H1 (cell line): Measurements from ENCODE around the gene GLRA2. TPM values are rescaled to one million over a fixed set of nuclear protein-coding genes. Genes with fewer than 3 reads are reported as not detected.

Experiments
- CTCF ChIA-PET: fragments of 300-600 bp; sonication (Branson Sonifier 250); formaldehyde crosslinking; loops from one replicate; lab custom pipeline; 2021; ENCODE audit not compliant: partially characterized antibody; lab: Charles Lee
- POLR2A ChIA-PET: fragments of 300-600 bp; sonication (Branson Sonifier 250); formaldehyde crosslinking; loops from one replicate; lab custom pipeline; 2021; ENCODE audit warnings: inconsistent platforms; ENCODE audit not compliant: partially characterized antibody; lab: Charles Lee
- DNase-seq, 2 experiments: peaks; one replicate each; pipeline versions ENCODE4 v3.0.0 to v3.0.0-alpha.2; 2010 to 2022; ENCODE audit warnings: low spot score in 2 of 2, low read depth in 1 of 2, mixed read lengths in 1 of 2
- FAIRE-seq: peaks from 2 replicates; lab custom pipeline; 2011; peaks lifted over from hg19 to GRCh38; lab: Jason Lieb, UNC
- H2AFZ ChIP-seq: 2 replicates; pipeline ENCODE4 v1.8.1; 2012; ENCODE audit warnings: low read length, inconsistent platforms
- H2AK5ac ChIP-seq: 2 replicates; pipeline ENCODE4 v1.6.1; 2013; ENCODE audit warnings: low read depth, low read length
- H2BK120ac ChIP-seq: replicated peaks from 2 replicates; pipeline ENCODE3; 2013; ENCODE audit warnings: low read depth, low read length, inconsistent platforms
- H2BK12ac ChIP-seq: 2 replicates; pipeline ENCODE4 v1.6.1; 2013; ENCODE audit warnings: low read depth, low read length
- H2BK15ac ChIP-seq: 2 replicates; pipeline ENCODE4 v1.6.1; 2013; ENCODE audit warnings: low read length
- H2BK20ac ChIP-seq: 2 replicates; pipeline ENCODE4 v1.6.1; 2013; ENCODE audit warnings: low read length
- H2BK5ac ChIP-seq: 2 replicates; pipeline ENCODE4 v1.6.1; 2013; ENCODE audit warnings: low read depth, low read length
- H3K14ac ChIP-seq: 2 replicates; pipeline ENCODE4 v1.6.1; 2013; ENCODE audit warnings: inconsistent platforms; ENCODE audit not compliant: insufficient read length
- H3K18ac ChIP-seq: 2 replicates; pipeline ENCODE4 v1.6.1; 2013; ENCODE audit warnings: low read length; ENCODE audit errors: extremely low read depth
- H3K23ac ChIP-seq: 2 replicates; pipeline ENCODE4 v1.6.1; 2013; ENCODE audit warnings: inconsistent platforms; ENCODE audit not compliant: insufficient read length
- H3K23me2 ChIP-seq: 2 replicates; pipeline ENCODE4 v1.6.1; 2013; ENCODE audit warnings: low read depth, low read length
- H3K27ac ChIP-seq: 2 replicates; pipeline ENCODE4 v1.6.1; 2011; ENCODE audit warnings: low read depth, low read length, inconsistent platforms
- H3K27me3 ChIP-seq, 4 experiments: replicated peaks in 1 of 4; 1 replicate in 1 of 4; 2 replicates in 3 of 4; pipeline versions ENCODE4 v1.6.1 to v1.8.1; 2011 to 2013; ENCODE audit warnings: low read length in 3 of 4, mild to moderate bottlenecking in 3 of 4, inconsistent platforms in 2 of 4, mixed read lengths in 2 of 4, moderate library complexity in 1 of 4; ENCODE audit not compliant: control insufficient read depth in 3 of 4, insufficient read depth in 3 of 4; ENCODE audit errors: extremely low read depth in 1 of 4
- H3K36me3 ChIP-seq, 4 experiments: 2 replicates each; pipeline versions ENCODE4 v1.6.1 to v1.8.1; 2011 to 2013; ENCODE audit warnings: mild to moderate bottlenecking in 4 of 4, low read length in 3 of 4, moderate library complexity in 2 of 4, control low read depth in 1 of 4, inconsistent platforms in 1 of 4; ENCODE audit not compliant: insufficient read depth in 4 of 4, control insufficient read depth in 2 of 4
- H3K4ac ChIP-seq: replicated peaks from 2 replicates; pipeline ENCODE3; 2013; ENCODE audit warnings: low read length, low read depth, mixed read lengths, inconsistent platforms; ENCODE audit not compliant: insufficient read length
- H3K4me1 ChIP-seq, 4 experiments: replicated peaks in 1 of 4; 1 replicate in 1 of 4; 2 replicates in 3 of 4; pipeline versions ENCODE4 v1.6.1 to v1.8.1; 2011 to 2013; ENCODE audit warnings: low read length in 3 of 4, inconsistent platforms in 2 of 4, mixed read lengths in 1 of 4; ENCODE audit not compliant: insufficient read depth in 4 of 4, control insufficient read depth in 3 of 4
- H3K4me2 ChIP-seq, 2 experiments: 2 replicates each; pipeline versions ENCODE4 v1.6.1 to v1.8.1; 2011 to 2013; ENCODE audit warnings: low read depth in 2 of 2, low read length in 2 of 2, control low read depth in 1 of 2, inconsistent platforms in 1 of 2, mild to moderate bottlenecking in 1 of 2; ENCODE audit not compliant: insufficient read depth in 1 of 2
- H3K4me3 ChIP-seq, 4 experiments: fragments of 200-600, 300-600 bp in 1 of 4; sonication (generic), shearing (Covaris generic), sonication (Bioruptor Twin) in 1 of 4; 2 replicates each; pipeline versions ENCODE4 v1.5.1 to v1.8.1; 2011 to 2016; ENCODE audit warnings: low read length in 4 of 4, low read depth in 3 of 4, control low read depth in 2 of 4, inconsistent platforms in 2 of 4, mild to moderate bottlenecking in 2 of 4, mixed read lengths in 1 of 4, moderate library complexity in 1 of 4; ENCODE audit not compliant: insufficient read depth in 2 of 4; ENCODE audit errors: extremely low read depth in 1 of 4
- H3K56ac ChIP-seq: replicated peaks from 2 replicates; pipeline ENCODE3; 2013; ENCODE audit warnings: low read depth, mild to moderate bottlenecking, mixed read lengths, low read length, inconsistent platforms; ENCODE audit not compliant: insufficient read length
- H3K79me1 ChIP-seq: 2 replicates; pipeline ENCODE4 v1.6.1; 2013; ENCODE audit warnings: low read depth, low read length, control low read depth
- H3K79me2 ChIP-seq, 2 experiments: 2 replicates each; pipeline versions ENCODE4 v1.6.1 to v1.8.1; 2012 to 2013; ENCODE audit warnings: low read length in 2 of 2, mild to moderate bottlenecking in 2 of 2, inconsistent platforms in 1 of 2; ENCODE audit not compliant: insufficient read depth in 2 of 2, control insufficient read depth in 1 of 2
- H3K9ac ChIP-seq, 4 experiments: replicated peaks in 1 of 4; 1 replicate in 1 of 4; 2 replicates in 3 of 4; pipeline versions ENCODE4 v1.6.1 to v1.8.1; 2011 to 2013; ENCODE audit warnings: low read depth in 3 of 4, low read length in 3 of 4, control low read depth in 2 of 4, mild to moderate bottlenecking in 2 of 4, moderate library complexity in 2 of 4, inconsistent platforms in 1 of 4; ENCODE audit errors: extremely low read depth in 1 of 4
- H3K9me3 ChIP-seq, 2 experiments: 2 replicates each; pipeline versions ENCODE4 v1.6.1 to v1.8.1; 2012 to 2013; ENCODE audit warnings: mild to moderate bottlenecking in 2 of 2, moderate library complexity in 2 of 2, control low read depth in 1 of 2, inconsistent platforms in 1 of 2, low read depth in 1 of 2, low read length in 1 of 2, mixed read lengths in 1 of 2; ENCODE audit not compliant: insufficient read depth in 2 of 2
- H4K20me1 ChIP-seq, 2 experiments: replicated peaks in 1 of 2; 2 replicates each; pipeline versions ENCODE3 to v1.8.1; 2011 to 2013; ENCODE audit warnings: inconsistent platforms in 2 of 2, low read length in 2 of 2, mild to moderate bottlenecking in 1 of 2; ENCODE audit not compliant: insufficient read depth in 2 of 2, control insufficient read depth in 1 of 2
- H4K5ac ChIP-seq: 2 replicates; pipeline ENCODE4 v1.6.1; 2013; ENCODE audit warnings: low read length, low read depth, mixed read lengths, inconsistent platforms; ENCODE audit not compliant: insufficient read length
- H4K8ac ChIP-seq: 2 replicates; pipeline ENCODE4 v1.8.0; 2013; ENCODE audit warnings: mild to moderate bottlenecking, moderate library complexity, low read length, inconsistent platforms; ENCODE audit not compliant: insufficient read depth; ENCODE audit errors: extremely low read depth
- H4K91ac ChIP-seq: replicated peaks from 2 replicates; pipeline ENCODE3; 2013; ENCODE audit warnings: low read length, mixed read lengths, inconsistent platforms; ENCODE audit not compliant: insufficient read length
- EZH2 ChIP-seq: fragments of 200-600 bp; sonication (generic); IDR thresholded peaks from 2 replicates; pipeline ENCODE4 v1.7.1; 2012; ENCODE audit warnings: low read depth, mild to moderate bottlenecking, moderate library complexity, low read length, inconsistent platforms; ENCODE audit not compliant: severe bottlenecking
- GABPA ChIP-seq: IDR thresholded peaks from 2 replicates; pipeline ENCODE4 v1.6.1; 2011; ENCODE audit warnings: mild to moderate bottlenecking, low read length, moderate library complexity, borderline replicate concordance; ENCODE audit not compliant: insufficient read depth
- WGBS, 2 experiments: shearing (Covaris generic) in 1 of 2; methylation state at CpG; one replicate each; pipeline versions ENCODE4 v1.1.6 to v1.1.7; 2013 to 2015; ENCODE audit warnings: low lambda C conversion rate in 2 of 2, mixed read lengths in 2 of 2, inconsistent platforms in 1 of 2, low coverage in 1 of 2, missing lambda C conversion rate in 1 of 2; ENCODE audit not compliant: insufficient replicate concordance in 2 of 2, insufficient coverage in 1 of 2, insufficient read length in 1 of 2; ENCODE audit errors: extremely low coverage in 1 of 2, missing lambda C conversion rate in 1 of 2; 5-methylcytosine and 5-hydroxymethylcytosine counted together
- polyA plus RNA-seq, 7 experiments: library from polyadenylated mRNA; depleted of rRNA in 3 of 7; stranded (reverse) in 5 of 7; unstranded in 2 of 7; fragments of >200 nt in 5 of 7; fragments of 200-250 nt in 2 of 7; gene quantifications; 1 replicate in 5 of 7; 2 replicates in 1 of 7; 4 replicates in 1 of 7; pipeline versions ENCODE4 v1.2.1 to v1.2.3, GENCODE V29; 2011 to 2013; ENCODE audit warnings: missing spikeins in 2 of 7, mixed read lengths in 2 of 7
- total RNA-seq: library from RNA; stranded (reverse); fragmentation: NEBNext Ultra II Directional; extraction: Animal tissue kit (Norgen Biotek cat#: 25700); gene quantifications from 2 replicates; pipeline ENCODE4 v1.2.1, GENCODE V29; 2021

The GLRA2 gene
- total and polyA plus RNA-seq, 2 of the 8 experiments (the other 6 are each of a cell fraction or from before 2014, with no cell fraction given): not detected

DNA sequence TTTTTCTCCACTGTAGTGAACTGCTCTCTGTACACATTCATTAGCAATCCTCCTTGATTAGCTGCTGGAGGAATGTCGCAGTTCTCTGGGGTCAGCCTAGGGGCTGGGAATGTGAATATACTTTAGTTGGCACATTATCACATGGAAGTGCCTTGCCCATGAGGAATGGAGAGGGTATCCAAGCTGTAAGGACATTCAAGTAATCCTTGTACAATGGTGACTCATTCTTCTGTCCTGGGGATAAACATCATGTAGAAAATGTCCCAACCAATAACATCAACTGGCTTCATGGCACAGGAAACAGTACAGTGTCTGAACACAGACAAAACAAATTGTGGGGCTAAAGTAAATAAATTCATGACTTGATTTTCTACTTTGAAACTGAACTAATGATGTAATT lies 147.1 kb downstream of the GLRA2 start:
- Histone ChIP-seq H2BK12ac (no peak overlapping the region), H4K20me1 (peaks cover 0 to 1% of the 10 kb centered on the region in 2 experiments), H3K4ac (no peak overlapping the region), H3K14ac (no peak overlapping the region), H3K9me3 (no peaks in the 10 kb centered on the region), H2AFZ (no peak overlapping the region), H3K9ac (no peak overlapping the region), H3K4me2 (no peak overlapping the region), H4K5ac (no peak overlapping the region), H2BK5ac (no peak overlapping the region), H2BK120ac (no peak overlapping the region), H3K4me1 (no peaks in the 10 kb centered on the region), H3K4me3 (no peak overlapping the region), H3K23ac (no peak overlapping the region), H3K18ac (no peak overlapping the region), H2AK5ac (no peak overlapping the region), H2BK20ac (no peak overlapping the region), H3K36me3 (no peaks in the 10 kb centered on the region), H3K79me2 (no peaks in the 10 kb centered on the region), H3K56ac (no peak overlapping the region), H4K8ac (no peak overlapping the region), H3K23me2 (no peaks in the 10 kb centered on the region), H4K91ac (no peak overlapping the region), H3K79me1 (no peaks in the 10 kb centered on the region), H3K27me3 (no peaks in the 10 kb centered on the region), H3K27ac (no peak overlapping the region), H2BK15ac (no peak overlapping the region)
- ChIA-PET CTCF (no interaction called here), POLR2A (no interaction called here)
- WGBS, 2 experiments: 100% methylated on average over 1 of the region's 1 CpG; no CpG with 5 or more reads in 1 of the 2 experiments
- FAIRE-seq: no peak
- no peak for DNase-seq
- no peak for TF ChIP-seq GABPA
- no peak for TF ChIP-seq EZH2
- TF ChIP-seq, all 59 proteins: peak for 0
